NOMO-1 treated with dmso at 0.1 percent for 144 hours (cell line): ENCODE results near the gene RPL31.

Source experiments
- DNase-seq: peaks from one replicate; lab custom pipeline; 2025; ENCODE audit not compliant: unreplicated experiment; lab: John Stamatoyannopoulos, UW

Gene RPL31

DNA sequence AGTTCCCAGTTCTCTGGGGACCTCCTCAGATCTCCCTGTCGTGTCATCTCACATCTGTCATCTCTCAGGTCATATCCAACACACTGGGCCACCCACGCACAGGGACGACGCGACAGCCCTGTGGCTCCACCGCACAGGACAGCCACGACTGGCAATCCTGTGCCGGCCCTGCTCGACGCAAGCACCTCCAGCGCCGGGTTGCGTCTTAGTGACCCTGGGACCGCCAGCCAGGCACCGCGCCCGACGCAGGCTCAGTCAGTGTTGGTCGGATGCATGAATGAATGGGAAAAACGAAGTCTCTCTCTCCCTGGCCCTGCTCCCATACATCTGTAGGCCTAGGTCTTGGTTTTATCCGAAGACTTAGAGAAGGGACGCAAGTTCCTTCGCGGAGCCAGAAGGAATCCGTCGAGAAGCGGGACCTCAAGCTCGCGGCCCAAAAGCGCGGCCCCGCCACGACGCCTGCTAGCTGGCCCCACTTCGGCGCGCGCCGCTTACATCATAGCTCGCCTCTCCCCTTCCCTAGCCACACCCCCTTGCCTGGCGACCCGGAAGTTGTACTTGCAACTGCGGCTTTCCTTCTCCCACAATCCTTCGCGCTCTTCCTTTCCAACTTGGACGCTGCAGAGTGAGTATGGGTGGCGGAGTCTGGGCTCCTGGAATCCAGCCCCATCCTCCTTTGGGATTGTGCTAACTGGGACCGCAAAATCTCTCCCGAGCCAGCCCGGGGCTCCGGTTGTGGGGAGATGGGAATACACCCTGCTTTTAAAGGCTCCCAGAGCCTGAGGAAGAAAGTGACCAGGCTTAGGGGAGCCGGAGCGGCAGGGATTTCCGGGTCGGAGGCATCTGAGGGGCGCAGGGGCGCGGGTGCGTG, at the start of gene RPL31:
RPL31 (plus strand) TSS at position 599 of the 871 bp plus-strand sequence. CDS start 413 bp downstream, outside the sequence.
- DNase-seq = peak; percentile 99

DNA sequence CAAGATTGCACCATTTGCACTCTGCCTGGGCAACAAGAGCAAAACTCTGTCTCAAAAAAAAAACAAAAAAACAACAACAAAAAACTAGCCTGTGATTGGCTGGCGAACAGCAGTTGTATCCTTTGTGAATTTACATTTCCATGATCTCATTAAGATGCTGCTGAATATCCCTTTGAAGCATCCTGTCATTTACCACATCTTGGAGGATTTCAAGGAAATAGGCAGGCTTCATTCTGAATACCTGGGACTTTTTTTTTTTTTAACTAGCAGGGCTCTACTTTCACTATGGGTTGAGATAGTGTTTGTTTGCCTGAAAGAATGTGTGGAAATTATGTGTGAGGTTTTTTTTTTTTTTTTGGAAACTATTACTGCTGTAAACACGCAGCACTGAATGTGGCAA, 49.6 kb upstream of the RPL31 start:
- DNase-seq = no peak

DNA sequence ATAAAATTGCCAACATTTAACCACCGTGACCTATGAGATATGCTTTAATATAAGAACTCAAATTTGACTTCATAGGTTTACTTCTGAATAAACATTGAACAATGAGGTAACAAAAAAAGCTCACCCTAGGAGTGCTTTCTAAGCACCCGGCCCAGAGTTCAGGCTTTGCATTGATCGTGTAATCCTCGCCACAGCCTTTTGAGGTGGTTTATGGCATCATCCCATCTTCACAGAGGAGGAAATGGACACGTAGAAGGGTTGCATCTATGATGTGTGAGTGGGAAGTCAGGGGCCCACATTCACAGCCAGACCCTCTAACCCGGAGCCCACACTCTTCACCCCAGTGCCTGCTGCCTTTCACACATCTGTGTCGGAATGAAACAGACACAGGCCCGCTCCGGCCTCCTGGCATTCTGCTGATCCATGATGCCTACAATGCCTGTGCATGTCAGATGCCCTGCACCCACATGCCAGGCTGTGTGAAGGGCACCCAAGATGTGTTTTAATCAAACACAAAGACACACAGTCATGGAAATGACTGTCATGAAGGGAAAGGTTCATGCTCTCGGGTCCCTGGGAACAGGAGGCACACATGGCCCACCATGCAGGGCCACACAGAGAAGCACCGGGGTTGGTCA, 48.6 kb upstream of the RPL31 start:
- DNase-seq = no peak

GRCh38 chr2:100954044-100954420, 48.1 kb upstream of the RPL31 start:
- no peak for DNase-seq

DNA sequence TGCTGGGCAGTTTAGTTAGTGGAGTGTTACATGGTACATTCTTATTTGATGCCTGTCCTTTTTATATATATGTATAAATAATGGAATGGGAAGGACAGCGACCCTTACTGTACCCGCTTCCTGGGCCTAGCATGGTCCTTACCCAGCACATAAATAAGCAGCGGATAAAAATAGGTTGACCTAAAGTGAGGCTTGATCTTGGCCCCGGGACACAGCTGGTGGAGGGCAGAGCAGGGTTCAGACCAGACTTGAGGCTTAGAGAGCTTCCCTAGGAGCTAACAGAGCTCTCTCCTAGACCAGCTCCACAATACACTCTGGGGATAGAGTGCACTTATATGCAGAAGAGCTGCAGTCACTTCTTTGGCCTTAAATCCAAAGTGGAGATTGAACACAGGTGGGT, 46.9 kb upstream of the RPL31 start:
- no peak for DNase-seq

DNA sequence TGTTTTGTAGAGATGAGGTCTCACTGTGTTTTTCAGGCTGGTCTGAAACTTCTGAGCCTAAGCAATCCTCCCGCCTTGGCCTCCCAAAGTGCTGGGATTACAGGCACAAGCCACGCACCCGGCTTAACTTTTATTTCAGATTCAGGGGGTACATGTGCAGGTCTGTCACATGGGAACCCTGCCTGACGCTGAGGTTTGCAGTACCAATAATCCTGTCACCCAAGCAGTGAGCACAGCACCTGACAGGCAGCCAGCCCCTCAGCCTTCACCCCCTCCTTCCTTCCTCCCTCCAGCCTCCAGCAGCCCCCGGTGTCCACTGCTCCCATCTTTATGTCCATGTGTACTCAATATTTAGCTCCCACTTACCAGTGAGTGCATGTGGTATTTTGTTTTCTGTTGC, 46.0 kb upstream of the RPL31 start:
- DNase-seq = no peak

- no peak for DNase-seq
These were observed 44.0 kb upstream of the RPL31 start for GRCh38 chr2:100957996-100958653.

- DNase-seq = no peak
These were observed 42.7 kb upstream of the RPL31 start for GRCh38 chr2:100959225-100959880.

- DNase-seq = no peak
These were observed 41.4 kb upstream of the RPL31 start for GRCh38 chr2:100960688-100961087.

DNA sequence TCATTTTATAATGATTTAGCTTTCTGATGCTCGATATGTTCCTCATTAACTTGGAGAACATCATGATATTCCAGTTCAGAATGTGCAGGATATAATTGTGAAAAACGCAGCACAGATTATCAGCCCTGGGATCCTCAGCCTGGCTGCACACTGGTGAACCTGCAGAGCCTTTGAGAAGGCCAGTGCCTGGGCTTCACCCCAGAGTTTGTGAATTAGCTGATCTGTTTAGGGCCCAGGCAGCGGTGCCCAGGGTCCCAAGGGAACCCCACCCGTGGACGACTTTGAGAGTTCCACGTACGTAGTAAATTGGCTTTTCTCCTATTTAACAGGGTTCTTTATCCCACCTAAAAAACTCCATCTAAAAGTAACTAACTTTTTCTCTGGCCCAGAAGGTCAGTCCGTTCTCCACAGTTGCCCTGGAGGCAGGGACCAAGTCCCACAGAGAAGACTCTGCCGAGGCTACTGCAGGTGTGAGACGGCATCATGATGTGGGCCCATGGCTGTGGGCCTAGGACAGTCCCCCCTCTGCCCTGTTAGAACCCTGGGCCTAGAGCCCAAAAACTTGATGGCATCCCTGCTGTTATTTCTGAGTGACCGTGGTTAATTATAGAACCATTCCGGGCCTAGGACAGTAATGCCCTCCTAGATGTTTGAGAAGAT, 39.6 kb upstream of the RPL31 start:
- no peak for DNase-seq

- DNase-seq = no peak
These were observed 39.1 kb upstream of the RPL31 start for GRCh38 chr2:100963026-100963375.

- DNase-seq = no peak
These were observed 37.9 kb upstream of the RPL31 start for GRCh38 chr2:100964222-100964621.

GRCh38 chr2:100964681-100965169, 37.4 kb upstream of the RPL31 start:
- DNase-seq = no peak

DNA sequence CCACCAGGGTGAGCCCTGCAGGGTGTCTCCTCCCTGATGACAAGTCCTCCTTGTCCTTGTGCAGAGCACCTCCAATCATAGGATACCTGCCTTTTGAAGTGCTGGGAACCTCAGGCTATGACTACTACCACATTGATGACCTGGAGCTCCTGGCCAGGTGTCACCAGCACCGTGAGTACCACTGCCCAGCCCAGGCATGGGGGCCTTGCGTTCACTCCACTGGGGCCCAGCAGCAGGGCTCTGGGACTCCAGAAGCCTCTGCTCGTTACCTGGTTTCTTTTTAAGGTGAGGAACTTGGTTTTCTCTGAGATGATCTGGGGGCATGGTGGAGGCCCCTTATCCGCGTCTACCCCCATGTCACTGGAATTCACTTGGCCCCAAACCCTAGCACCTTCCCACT, 36.5 kb upstream of the RPL31 start:
- no peak for DNase-seq

- DNase-seq = no peak
These were observed 34.4 kb upstream of the RPL31 start for GRCh38 chr2:100967716-100968115.

DNA sequence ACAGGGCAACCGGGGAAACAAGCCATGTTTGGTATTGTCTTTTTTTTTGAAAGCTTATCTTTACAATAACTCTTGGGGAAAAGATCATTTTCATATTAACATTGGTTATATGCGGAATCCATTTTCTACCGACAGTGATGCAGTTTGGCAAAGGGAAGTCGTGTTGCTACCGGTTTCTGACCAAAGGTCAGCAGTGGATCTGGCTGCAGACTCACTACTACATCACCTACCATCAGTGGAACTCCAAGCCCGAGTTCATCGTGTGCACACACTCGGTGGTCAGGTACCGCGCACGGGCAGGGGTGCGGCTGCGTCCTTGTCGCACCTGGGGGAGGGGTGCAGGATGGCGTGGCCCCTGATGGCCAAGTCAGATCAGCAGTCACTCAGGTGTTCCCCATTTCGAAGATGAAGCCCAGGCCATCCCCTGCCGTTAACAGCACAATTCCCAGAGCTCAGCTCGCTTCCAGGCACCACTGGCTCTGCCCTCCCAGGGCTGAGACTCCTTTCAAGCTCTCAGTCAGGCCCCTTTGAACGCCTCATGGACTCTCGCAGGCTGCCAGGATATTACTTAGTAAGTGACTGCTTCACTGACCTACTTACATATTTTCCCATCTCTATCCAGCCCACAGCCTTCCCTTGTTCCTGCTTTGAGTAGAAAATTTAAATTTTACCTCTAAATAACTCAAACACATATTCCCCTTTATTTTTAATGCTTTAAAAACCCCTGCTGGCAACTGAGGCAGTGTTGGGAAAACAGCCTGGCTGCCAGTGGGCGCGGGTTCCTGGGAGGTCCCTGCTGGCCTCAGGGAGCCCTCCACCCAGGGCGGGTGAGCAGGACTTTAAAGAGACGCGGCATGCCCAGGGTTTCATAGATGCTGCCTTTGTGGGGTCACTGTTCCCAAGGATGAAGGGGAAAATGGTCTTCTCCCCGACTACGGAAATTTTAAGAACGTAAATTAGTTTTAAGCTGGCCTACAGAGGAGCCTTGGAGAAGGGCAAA, 33.6 kb upstream of the RPL31 start:
- no peak for DNase-seq

- DNase-seq = no peak
These were observed 32.1 kb upstream of the RPL31 start for GRCh38 chr2:100969998-100970397.

DNA sequence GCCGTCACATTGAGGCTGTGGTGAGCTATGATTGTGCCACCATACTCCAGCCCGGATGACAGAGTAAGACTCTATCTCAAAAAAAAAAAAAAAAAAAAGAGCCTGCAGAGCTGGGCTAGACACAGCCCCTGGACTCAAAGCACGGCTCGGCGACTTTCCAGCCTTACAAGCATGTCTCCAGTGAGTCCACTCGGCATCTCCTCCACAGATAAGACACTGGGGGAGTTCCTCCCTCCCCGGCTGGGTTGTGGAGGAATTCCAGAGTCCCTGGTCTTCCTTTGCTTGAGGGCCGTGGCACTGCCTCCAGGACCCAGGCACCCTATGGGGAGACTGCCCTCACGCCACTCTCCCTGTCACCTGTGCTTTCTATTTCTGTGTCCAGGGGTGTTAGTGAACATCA, 30.9 kb upstream of the RPL31 start:
- DNase-seq = no peak

DNA sequence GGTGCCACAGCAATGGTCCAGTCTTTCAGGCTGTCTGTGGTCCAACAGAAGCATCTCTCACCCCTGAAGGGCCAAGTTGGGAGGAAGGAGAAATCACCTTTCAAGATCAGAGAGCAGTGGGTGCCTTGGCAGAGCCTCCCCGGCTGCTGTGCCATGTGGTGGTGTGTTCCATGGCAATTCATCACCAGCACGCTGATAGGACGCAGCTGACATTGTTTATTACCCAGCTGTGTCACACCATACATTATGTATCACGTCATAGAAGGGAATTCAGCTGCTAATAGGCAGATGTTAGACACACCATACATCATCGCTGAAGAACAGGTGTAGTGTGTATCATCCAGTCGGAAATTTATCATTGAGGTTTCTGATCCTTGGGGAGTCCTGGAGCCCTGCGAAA, 29.6 kb upstream of the RPL31 start:
- DNase-seq = no peak
